HG02981 (cell line): ENCODE results near the gene EHMT1.
"Not testable (repeated sequence)": the region's sequence is repeated elsewhere in the genome, so short reads cannot be mapped to it uniquely, and the experiment has no call there.

ENCODE experiments used
- ATAC-seq: cut with Tn5 transposase; IDR thresholded peaks from one replicate; pipeline ENCODE4 v1.9.1; 2021; ENCODE audit warnings: mild to moderate bottlenecking, moderate library complexity; ENCODE audit not compliant: unreplicated experiment

EHMT1 gene

GRCh38 chr9:137757613-137758029 lies 138.8 kb downstream of the EHMT1 start:
- ATAC-seq, result no peak

GRCh38 chr9:137758067-137758466 lies 139.3 kb downstream of the EHMT1 start:
- ATAC-seq, result no peak

- ATAC-seq, result no peak
Observed at GRCh38 chr9:137759117-137759516, 140.3 kb downstream of the EHMT1 start.

GRCh38 chr9:137759649-137760321 lies 141.0 kb downstream of the EHMT1 start:
- ATAC-seq, result no peak

- no peak for ATAC-seq
Observed at GRCh38 chr9:137760426-137760825, 141.6 kb downstream of the EHMT1 start.

GRCh38 chr9:137761032-137761431 lies 142.2 kb downstream of the EHMT1 start:
- no peak for ATAC-seq

GRCh38 chr9:137761793-137762192 lies 143.0 kb downstream of the EHMT1 start:
- ATAC-seq, result no peak

- ATAC-seq, result peak; percentile 51
Observed at GRCh38 chr9:137762414-137763061, 143.7 kb downstream of the EHMT1 start.

- ATAC-seq, result no peak
Observed at GRCh38 chr9:137763271-137763955, 144.6 kb downstream of the EHMT1 start.

- no peak for ATAC-seq
Observed at GRCh38 chr9:137764171-137764671, 145.4 kb downstream of the EHMT1 start.

- no peak for ATAC-seq
Observed at GRCh38 chr9:137764981-137765380, 146.2 kb downstream of the EHMT1 start.

- ATAC-seq, result no peak
Observed at GRCh38 chr9:137765536-137765935, 146.7 kb downstream of the EHMT1 start.

GRCh38 chr9:137771580-137771979 lies 152.8 kb downstream of the EHMT1 start:
- ATAC-seq, result no peak

- ATAC-seq, result no peak
Observed at GRCh38 chr9:137772281-137772873, 153.6 kb downstream of the EHMT1 start.

- no peak for ATAC-seq
Observed at GRCh38 chr9:137774775-137775386, 156.1 kb downstream of the EHMT1 start.

- no peak for ATAC-seq
Observed at GRCh38 chr9:137776306-137776995, 157.6 kb downstream of the EHMT1 start.

GRCh38 chr9:137777761-137778160 lies 159.0 kb downstream of the EHMT1 start:
- ATAC-seq, result no peak

- ATAC-seq, result no peak
Observed at GRCh38 chr9:137778336-137778735, 159.5 kb downstream of the EHMT1 start.

GRCh38 chr9:137778914-137779313 lies 160.1 kb downstream of the EHMT1 start:
- no peak for ATAC-seq

GRCh38 chr9:137780031-137780430 lies 161.2 kb downstream of the EHMT1 start:
- ATAC-seq, result not testable (repeated sequence)
